Neural cell (in vitro differentiated cells): Measurements from ENCODE around the gene AK8. TPM values are rescaled to one million over a fixed set of nuclear protein-coding genes. Genes with fewer than 3 reads are reported as not detected.

Experiments
- H2AFZ ChIP-seq: fragments of 200-600, 300-800 bp; sonication (generic), shearing (Covaris generic); 2 replicates; pipeline ENCODE4 v1.6.0; 2014; ENCODE audit warnings: low read depth, mild to moderate bottlenecking, antibody characterized with exemption, low read length, moderate library complexity
- H3F3A ChIP-seq: fragments of 200-600 bp; shearing (Covaris generic); 2 replicates; pipeline ENCODE4 v1.6.1; 2016; ENCODE audit warnings: mild to moderate bottlenecking, moderate library complexity, mixed read lengths, antibody characterized with exemption, low read length; ENCODE audit not compliant: insufficient read depth, poor library complexity, severe bottlenecking
- H3K27ac ChIP-seq: fragments of 200-600, 300-800 bp; sonication (generic), shearing (Covaris generic); 2 replicates; pipeline ENCODE4 v1.5.1; 2014; ENCODE audit warnings: mild to moderate bottlenecking, low read length, moderate library complexity
- H3K27me3 ChIP-seq: fragments of 300-800, 200-600 bp; sonication (generic), shearing (Covaris generic); 2 replicates; pipeline ENCODE4 v1.6.0; 2014; ENCODE audit warnings: mild to moderate bottlenecking, low read depth, low read length, moderate library complexity; ENCODE audit not compliant: insufficient read depth
- H3K36me3 ChIP-seq: fragments of 300-800, 200-600 bp; sonication (generic), shearing (Covaris generic); 2 replicates; pipeline ENCODE4 v1.5.1; 2014; ENCODE audit warnings: mild to moderate bottlenecking, antibody characterized with exemption, low read length, moderate library complexity; ENCODE audit not compliant: insufficient read depth
- H3K4me2 ChIP-seq: fragments of 300-800, 200-600 bp; sonication (generic), shearing (Covaris generic); 2 replicates; pipeline ENCODE4 v1.6.0; 2014; ENCODE audit warnings: mild to moderate bottlenecking, low read length
- H3K4me3 ChIP-seq: fragments of 300-800, 200-600 bp; sonication (generic), shearing (Covaris generic); 2 replicates; pipeline ENCODE4 v1.5.1; 2014; ENCODE audit warnings: mild to moderate bottlenecking, low read length, moderate library complexity
- H3K79me2 ChIP-seq: fragments of 200-600 bp; shearing (Covaris generic); replicated peaks from 2 replicates; pipeline ENCODE4 v1.6.0; 2014; ENCODE audit warnings: mild to moderate bottlenecking, low read length, moderate library complexity; ENCODE audit not compliant: insufficient read depth
- H3K9ac ChIP-seq: fragments of 300-800, 200-600 bp; sonication (generic), shearing (Covaris generic); 2 replicates; pipeline ENCODE4 v1.6.1; 2016; ENCODE audit warnings: mild to moderate bottlenecking, low read length, mixed read lengths
- H3K9me2 ChIP-seq: fragments of 200-600 bp; shearing (Covaris generic); 2 replicates; pipeline ENCODE4 v1.6.1; 2016; ENCODE audit warnings: mild to moderate bottlenecking, low read length, mixed read lengths; ENCODE audit not compliant: insufficient read depth
- H3K9me3 ChIP-seq: fragments of 200-600, 300-800 bp; sonication (generic), shearing (Covaris generic); 2 replicates; pipeline ENCODE4 v1.6.1; 2016; ENCODE audit warnings: mild to moderate bottlenecking, mixed run types, low read length, moderate library complexity, mixed read lengths
- H4K20me1 ChIP-seq: fragments of 200-600 bp; shearing (Covaris generic); 2 replicates; pipeline ENCODE4 v1.6.1; 2016; ENCODE audit warnings: mild to moderate bottlenecking, mixed run types; ENCODE audit not compliant: insufficient read depth
- EP300 ChIP-seq: fragments of 450-650 bp; conservative IDR thresholded peaks from 2 replicates; pipeline ENCODE4 v1.6.1; 2014; ENCODE audit warnings: antibody characterized with exemption, mild to moderate bottlenecking, moderate library complexity; ENCODE audit not compliant: poor library complexity, severe bottlenecking
- EZH2 ChIP-seq: fragments of 200-600, 300-800 bp; shearing (Covaris generic), sonication (generic); IDR thresholded peaks from 2 replicates; pipeline ENCODE4 v1.6.1; 2014; ENCODE audit warnings: antibody characterized with exemption, low read length, borderline replicate concordance, mild to moderate bottlenecking; ENCODE audit not compliant: insufficient read depth, poor library complexity, severe bottlenecking
- MXI1 ChIP-seq: fragments of 450-650 bp; conservative IDR thresholded peaks from 2 replicates; pipeline ENCODE4 v1.6.1; 2014; ENCODE audit warnings: antibody characterized with exemption, mild to moderate bottlenecking; ENCODE audit not compliant: poor library complexity, severe bottlenecking
- POLR2AphosphoS5 ChIP-seq: IDR thresholded peaks from 2 replicates; pipeline ENCODE4 v1.6.1; 2012
- RAD21 ChIP-seq: fragments of 450-650 bp; conservative IDR thresholded peaks from 2 replicates; pipeline ENCODE4 v1.6.1; 2014; ENCODE audit warnings: antibody characterized with exemption, mild to moderate bottlenecking, moderate library complexity
- SMC3 ChIP-seq: fragments of 450-650 bp; conservative IDR thresholded peaks from 2 replicates; pipeline ENCODE4 v1.6.1; 2014; ENCODE audit warnings: antibody characterized with exemption, mild to moderate bottlenecking, moderate library complexity; ENCODE audit not compliant: poor library complexity
- TAF1 ChIP-seq: IDR thresholded peaks from 2 replicates; pipeline ENCODE4 v1.6.1; 2012; ENCODE audit warnings: low read depth
- polyA plus RNA-seq: library from polyadenylated mRNA; depleted of rRNA; stranded (reverse); fragments of >200 nt; gene quantifications from 2 replicates; pipeline ENCODE4 v1.2.3, GENCODE V29; 2014
- TF ChIP-seq, protein P1 (sequence below): IDR thresholded peaks from 2 replicates; pipeline ENCODE4 v1.6.1; 2012; ENCODE audit warnings: borderline replicate concordance
- TF ChIP-seq, protein P2 (sequence below): fragments of 450-650 bp; IDR thresholded peaks from 2 replicates; pipeline ENCODE4 v1.5.1; 2014; ENCODE audit warnings: antibody characterized with exemption, mild to moderate bottlenecking, moderate library complexity; ENCODE audit not compliant: poor library complexity, severe bottlenecking

AK8 gene
- polyA plus RNA-seq, 1 donor from 2014 or later = 0.71 TPM

DNA sequence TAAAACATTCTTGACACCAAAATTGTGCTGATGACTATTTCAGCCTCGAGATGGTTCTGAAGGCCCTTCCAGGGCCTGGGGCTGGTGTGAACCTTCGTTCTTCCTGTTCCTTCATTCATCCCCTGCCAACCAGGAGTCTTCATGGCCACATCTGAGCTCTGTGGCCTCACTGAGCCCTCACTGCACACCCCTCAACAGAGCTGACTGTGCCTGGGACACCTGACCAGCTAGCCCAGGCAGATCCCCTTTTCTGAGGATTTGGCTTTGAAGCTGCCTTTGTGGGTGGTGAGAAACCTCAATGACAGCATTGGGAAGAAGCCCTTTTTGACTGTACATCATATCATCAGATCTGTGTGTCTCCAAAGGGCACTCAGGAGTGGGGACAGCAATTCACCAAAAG lies 13.8 kb downstream of the AK8 start:
- Histone ChIP-seq H2AFZ (no peak overlapping the region), H3K9me2 (no peaks in the 10 kb centered on the region), H3K4me3 (no peak overlapping the region), H3K4me2 (no peak overlapping the region), H3F3A (no peaks in the 10 kb centered on the region), H3K9ac (no peak overlapping the region), H3K9me3 (no peaks in the 10 kb centered on the region), H3K27me3 (no peaks in the 10 kb centered on the region), H4K20me1 (no peaks in the 10 kb centered on the region), H3K79me2 (no peaks in the 10 kb centered on the region), H3K36me3 (no peaks in the 10 kb centered on the region), H3K27ac (no peak overlapping the region)
- TF ChIP-seq RAD21 (no peak), EP300 (no peak), MXI1 (no peak), SMC3 (no peak), TAF1 (no peak), EZH2 (no peak), POLR2AphosphoS5 (no peak)
- TF ChIP-seq, protein P1, sequence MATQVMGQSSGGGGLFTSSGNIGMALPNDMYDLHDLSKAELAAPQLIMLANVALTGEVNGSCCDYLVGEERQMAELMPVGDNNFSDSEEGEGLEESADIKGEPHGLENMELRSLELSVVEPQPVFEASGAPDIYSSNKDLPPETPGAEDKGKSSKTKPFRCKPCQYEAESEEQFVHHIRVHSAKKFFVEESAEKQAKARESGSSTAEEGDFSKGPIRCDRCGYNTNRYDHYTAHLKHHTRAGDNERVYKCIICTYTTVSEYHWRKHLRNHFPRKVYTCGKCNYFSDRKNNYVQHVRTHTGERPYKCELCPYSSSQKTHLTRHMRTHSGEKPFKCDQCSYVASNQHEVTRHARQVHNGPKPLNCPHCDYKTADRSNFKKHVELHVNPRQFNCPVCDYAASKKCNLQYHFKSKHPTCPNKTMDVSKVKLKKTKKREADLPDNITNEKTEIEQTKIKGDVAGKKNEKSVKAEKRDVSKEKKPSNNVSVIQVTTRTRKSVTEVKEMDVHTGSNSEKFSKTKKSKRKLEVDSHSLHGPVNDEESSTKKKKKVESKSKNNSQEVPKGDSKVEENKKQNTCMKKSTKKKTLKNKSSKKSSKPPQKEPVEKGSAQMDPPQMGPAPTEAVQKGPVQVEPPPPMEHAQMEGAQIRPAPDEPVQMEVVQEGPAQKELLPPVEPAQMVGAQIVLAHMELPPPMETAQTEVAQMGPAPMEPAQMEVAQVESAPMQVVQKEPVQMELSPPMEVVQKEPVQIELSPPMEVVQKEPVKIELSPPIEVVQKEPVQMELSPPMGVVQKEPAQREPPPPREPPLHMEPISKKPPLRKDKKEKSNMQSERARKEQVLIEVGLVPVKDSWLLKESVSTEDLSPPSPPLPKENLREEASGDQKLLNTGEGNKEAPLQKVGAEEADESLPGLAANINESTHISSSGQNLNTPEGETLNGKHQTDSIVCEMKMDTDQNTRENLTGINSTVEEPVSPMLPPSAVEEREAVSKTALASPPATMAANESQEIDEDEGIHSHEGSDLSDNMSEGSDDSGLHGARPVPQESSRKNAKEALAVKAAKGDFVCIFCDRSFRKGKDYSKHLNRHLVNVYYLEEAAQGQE = no peak
- TF ChIP-seq, protein P2, sequence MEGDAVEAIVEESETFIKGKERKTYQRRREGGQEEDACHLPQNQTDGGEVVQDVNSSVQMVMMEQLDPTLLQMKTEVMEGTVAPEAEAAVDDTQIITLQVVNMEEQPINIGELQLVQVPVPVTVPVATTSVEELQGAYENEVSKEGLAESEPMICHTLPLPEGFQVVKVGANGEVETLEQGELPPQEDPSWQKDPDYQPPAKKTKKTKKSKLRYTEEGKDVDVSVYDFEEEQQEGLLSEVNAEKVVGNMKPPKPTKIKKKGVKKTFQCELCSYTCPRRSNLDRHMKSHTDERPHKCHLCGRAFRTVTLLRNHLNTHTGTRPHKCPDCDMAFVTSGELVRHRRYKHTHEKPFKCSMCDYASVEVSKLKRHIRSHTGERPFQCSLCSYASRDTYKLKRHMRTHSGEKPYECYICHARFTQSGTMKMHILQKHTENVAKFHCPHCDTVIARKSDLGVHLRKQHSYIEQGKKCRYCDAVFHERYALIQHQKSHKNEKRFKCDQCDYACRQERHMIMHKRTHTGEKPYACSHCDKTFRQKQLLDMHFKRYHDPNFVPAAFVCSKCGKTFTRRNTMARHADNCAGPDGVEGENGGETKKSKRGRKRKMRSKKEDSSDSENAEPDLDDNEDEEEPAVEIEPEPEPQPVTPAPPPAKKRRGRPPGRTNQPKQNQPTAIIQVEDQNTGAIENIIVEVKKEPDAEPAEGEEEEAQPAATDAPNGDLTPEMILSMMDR = no peak

DNA sequence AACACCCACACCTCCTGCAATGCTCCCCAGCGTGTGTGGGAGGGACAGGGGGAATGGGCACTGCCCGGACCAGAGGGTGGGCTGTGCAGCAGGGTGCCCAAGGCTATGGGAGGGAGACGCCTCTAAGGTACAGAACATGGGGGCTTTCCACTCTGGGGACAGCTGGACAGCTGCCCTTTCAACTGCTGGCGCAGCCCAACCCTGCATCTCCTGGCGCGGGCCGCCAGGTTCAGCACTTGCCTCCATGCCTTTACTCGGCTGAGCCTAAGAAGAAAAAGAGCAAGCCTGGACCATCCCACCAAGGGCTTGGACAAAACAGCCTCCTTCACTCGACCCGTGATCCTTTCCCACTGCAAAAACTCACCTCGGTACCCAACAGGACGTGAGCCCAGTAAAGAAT lies 15.0 kb downstream of the AK8 start:
- Histone ChIP-seq H3K36me3 (no peaks in the 10 kb centered on the region), H3F3A (no peaks in the 10 kb centered on the region), H3K4me2 (no peak overlapping the region), H3K79me2 (no peaks in the 10 kb centered on the region), H3K9ac (no peak overlapping the region), H3K27ac (no peak overlapping the region), H3K4me3 (no peak overlapping the region), H4K20me1 (no peaks in the 10 kb centered on the region), H3K27me3 (no peaks in the 10 kb centered on the region), H3K9me3 (no peaks in the 10 kb centered on the region), H2AFZ (no peak overlapping the region), H3K9me2 (no peaks in the 10 kb centered on the region)
- TF ChIP-seq, protein P1 = no peak
- TF ChIP-seq, protein P2 = no peak
- TF ChIP-seq MXI1 (no peak), SMC3 (no peak)
